Cardiac septum (tissue), 1 donor: Measurements from ENCODE around the gene WWTR1. TPM values are rescaled to one million over a fixed set of nuclear protein-coding genes. Genes with fewer than 3 reads are reported as not detected.

Experiments
- total RNA-seq: library from RNA; stranded (reverse); fragmentation: NEBNext Ultra II Directional; extraction: Animal tissue kit (Norgen Biotek cat#: 25700); gene quantifications from one replicate; pipeline ENCODE4 v1.2.1, GENCODE V29; 2021
- donor health status: DM: no; HTN: no; CAD: no.

The WWTR1 gene
- total RNA-seq, 1 donor from 2014 or later = 82.7 TPM

Other genes with a start within 250 kb of the WWTR1 start
- gene TM4SF4, start 183.3 kb downstream of the WWTR1 start, total RNA-seq = not detected
- gene COMMD2, start 94.5 kb upstream of the WWTR1 start, total RNA-seq = 19.5 TPM
- gene ANKUB1, start 134.5 kb upstream of the WWTR1 start, total RNA-seq = not detected
- 46.6 TPM for gene RNF13, start 155.2 kb upstream of the WWTR1 start, total RNA-seq